HG03354 (cell line): ENCODE results near the gene ZNF385D.

Experiments used
- ATAC-seq: cut with Tn5 transposase; IDR thresholded peaks from one replicate; pipeline ENCODE4 v1.9.1; 2021; ENCODE audit warnings: mild to moderate bottlenecking; ENCODE audit not compliant: unreplicated experiment, poor library complexity, severe bottlenecking

Gene ZNF385D, protein sequence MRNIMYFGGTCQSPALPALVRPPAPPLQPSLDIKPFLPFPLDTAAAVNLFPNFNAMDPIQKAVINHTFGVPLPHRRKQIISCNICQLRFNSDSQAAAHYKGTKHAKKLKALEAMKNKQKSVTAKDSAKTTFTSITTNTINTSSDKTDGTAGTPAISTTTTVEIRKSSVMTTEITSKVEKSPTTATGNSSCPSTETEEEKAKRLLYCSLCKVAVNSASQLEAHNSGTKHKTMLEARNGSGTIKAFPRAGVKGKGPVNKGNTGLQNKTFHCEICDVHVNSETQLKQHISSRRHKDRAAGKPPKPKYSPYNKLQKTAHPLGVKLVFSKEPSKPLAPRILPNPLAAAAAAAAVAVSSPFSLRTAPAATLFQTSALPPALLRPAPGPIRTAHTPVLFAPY

DNA sequence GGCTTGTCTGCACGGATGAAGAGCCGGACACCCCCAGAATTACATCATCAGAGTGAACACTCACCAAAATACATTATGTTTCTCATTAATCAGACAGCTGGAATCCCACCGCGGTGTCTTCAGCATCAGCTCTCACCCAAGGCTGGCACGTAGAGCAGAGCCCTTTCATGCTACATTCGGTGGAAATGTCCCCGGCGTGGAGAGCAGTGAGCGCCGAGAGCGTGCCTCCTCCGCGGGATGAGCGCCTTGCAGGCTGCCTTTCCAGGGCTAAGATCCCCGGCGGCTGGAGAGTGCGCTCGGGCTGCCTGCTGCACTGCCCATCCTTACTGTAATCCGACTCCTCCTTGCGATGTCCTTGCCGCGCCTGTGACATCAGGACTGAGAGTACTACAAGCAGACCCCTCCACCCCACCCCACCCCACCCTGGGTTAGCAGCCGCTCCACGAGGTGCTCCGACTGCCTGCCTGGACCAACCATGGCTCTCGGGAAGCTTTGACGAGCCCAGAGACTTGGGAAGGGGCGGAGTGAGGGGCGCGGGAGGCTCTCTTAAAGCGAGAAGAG, at the start of gene ZNF385D:
Gene ZNF385D (minus strand): TSS at position 380 of the 561 bp plus-strand sequence. CDS start 294 bp downstream, at position 86.
- no peak for ATAC-seq

DNA sequence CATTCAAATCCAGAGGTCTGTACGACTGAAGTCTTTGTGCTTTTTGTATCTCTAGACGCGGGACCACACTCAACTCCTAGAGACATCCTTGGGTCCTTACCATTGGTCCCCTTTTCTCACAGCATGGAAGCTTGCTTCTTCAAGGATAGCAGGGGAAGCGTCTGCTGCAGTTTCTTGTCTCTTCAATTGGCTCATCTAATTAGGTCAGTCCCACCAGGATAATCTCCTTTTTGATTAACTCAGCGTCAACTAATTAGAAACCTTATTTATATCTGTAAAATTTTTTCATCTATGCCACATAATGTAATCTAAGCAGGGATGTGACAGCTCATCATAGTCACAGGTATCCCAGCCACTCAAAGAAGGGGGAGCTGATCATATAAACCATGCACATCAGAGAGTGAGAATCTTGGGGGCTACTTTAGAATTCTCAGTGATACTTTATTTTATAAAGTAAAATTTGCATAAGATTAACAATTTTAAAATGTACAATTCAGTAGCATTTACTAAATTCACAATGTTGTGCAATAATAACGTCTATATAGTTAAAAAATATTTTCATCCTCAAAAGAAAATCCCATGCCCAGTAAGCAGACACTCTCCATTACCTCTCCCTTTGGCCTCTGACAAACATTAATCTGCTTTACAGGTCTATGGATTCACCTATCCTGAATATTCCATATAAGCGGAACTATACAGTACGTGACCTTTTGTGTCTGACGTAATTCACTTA, 47.5 kb upstream of the ZNF385D start:
- ATAC-seq, result no peak

DNA sequence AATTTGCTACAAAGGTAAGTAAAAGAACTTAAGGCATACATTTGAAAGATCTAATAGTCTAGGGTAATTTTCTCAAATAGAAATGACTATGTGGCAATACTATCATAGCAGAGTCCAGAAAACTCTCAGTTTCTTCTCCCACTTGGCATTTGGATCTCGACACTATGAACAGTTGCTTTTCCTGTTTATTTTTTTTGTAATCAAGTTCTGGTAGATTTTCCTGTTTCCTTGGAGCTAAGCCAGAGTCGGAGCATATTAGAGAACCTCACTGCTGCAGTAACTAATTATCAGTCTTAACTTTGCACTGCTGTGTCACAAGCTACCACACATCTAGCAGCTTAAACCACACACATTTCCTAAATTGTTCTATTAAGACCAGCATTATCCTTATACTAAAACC, 44.9 kb upstream of the ZNF385D start:
- ATAC-seq, result no peak

DNA sequence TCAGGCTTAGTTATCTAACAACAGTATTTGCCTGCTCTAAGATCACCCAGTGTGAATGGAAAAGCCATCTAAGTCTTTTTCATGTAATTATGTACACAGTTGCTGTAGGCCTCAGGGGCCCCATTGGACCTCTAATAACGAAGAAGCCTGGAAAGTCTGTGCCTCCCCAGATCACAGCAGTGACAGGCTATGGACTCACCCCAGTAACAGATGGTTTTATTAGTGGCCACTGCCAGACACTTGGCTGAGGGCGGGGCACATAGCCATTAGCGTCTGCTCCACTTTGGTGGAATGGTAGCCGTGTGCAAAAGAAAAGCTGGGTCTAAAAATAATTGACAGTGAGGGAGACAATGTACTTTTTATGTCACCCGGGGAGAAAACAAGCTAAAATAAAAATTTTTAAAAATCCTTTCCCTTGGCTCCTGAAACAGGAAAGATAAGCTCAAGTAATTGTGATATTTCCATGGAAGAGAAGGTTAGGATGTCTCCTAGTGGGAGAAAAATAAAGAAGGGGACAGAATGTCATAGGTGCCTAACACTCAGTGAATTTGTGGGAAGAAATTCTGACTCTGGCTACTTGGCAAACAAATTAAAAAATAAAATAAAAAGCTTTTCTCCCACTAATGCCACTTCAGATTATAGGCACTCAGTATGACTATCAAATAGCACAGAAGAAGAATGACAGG, 44.3 kb upstream of the ZNF385D start:
- no peak for ATAC-seq

DNA sequence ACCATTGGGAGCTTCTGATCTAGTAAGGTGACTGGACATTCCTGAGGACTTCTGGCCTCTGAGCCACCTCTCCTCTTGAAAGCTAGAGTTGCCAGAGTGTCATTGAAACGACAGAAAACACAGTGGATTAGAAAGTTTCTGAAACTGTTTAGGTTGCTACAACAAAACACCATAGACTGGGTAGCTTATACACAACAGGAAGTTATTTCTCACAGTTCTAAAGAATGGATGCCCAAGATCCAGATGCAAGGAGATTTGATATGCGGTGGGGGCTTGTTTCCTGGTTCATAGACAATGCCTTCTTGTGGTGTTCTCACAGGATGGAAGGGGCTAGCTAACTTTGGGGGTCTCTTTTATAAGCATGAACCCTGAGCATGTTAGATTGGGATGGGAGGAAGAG, 43.3 kb upstream of the ZNF385D start:
- no peak for ATAC-seq

DNA sequence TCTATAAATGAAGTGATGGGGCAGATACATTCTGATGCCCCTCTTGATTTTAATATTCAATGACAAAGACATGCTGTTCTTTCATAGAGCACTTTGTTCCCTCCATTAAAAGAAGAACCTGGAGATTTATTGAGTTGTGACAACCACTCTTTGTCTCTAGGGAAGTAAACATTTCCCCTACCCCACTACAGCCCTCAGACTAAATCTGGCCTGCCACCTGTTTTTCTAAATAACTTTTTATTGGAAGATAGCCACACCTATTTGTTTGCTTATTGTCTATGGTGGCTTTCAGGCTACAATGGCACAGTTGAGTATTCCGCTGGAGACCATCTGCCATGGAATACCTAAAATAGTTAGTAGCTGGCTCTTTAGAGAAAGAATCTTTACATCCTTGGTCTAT, 41.2 kb upstream of the ZNF385D start:
- no peak for ATAC-seq

DNA sequence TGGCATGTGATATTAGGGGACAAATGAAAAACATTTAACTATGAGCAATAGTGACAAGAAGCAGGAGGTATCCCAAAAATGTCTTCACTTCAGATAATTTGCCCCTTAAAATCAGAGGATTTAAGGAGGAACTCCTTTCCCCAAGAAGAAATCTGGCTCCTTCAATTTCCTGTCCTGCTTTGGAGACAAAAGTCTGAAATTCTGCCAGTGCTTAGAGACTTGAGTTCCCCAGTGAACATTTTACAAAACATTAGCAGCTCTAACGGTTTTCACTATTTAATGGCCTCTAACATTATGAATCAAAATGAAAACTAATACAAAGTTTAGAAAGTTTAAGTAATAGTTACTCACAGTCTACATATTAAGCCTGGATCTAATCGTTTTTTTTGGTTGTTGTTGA, 40.3 kb upstream of the ZNF385D start:
- no peak for ATAC-seq

DNA sequence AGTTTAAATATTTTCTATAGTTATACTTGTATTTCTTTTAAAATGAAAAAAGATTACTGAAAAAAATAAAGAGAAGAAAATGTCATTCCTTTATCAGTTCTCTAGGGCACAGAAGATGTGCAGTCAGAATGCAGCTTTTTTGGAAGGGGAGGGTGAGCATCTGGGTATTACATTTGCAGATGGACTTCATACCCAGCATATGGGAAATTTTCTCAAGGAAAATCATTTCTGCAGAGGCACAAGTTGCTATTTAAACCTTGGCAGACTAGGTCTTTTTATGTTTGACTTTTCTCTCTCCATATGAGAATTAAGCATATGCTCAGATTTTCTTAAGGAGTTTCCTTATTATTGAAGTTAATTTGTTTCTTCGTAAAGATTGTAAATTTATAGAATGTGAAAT, 39.5 kb upstream of the ZNF385D start:
- ATAC-seq, result no peak

DNA sequence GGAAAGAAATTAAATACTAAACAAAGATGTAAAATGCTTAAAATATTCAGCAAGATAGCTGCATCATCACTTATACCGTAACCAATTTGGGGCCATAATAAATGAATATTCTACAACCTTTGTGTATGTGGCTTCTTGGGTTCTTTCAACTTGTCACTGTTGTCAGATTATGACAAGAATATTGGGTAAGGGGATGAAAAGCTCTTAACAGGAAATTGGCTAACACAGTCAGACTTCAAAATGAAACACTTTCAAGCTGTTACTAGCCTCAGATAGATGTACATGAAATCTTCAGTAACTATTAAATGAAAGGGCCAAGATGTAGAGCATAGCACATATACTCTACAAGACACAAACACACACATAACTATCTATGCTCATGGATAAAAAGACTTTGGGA, 38.7 kb upstream of the ZNF385D start:
- no peak for ATAC-seq

DNA sequence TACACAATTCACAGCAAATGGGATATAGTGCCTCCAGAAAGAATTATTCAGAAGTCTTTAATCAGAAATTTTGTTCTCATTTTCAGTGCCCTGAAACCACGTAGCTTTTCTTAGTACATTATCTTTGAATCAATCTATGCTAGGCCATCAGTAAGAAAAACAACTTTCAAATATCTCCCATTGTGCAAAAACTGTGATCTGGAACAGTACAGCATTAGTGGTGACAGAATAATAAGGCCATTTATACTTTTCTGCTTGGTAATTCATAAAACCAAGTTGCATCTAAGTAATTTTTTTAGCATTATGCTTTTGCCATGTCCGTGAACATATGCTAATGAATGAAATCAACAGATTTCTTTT, 35.4 kb upstream of the ZNF385D start:
- ATAC-seq, result no peak

DNA sequence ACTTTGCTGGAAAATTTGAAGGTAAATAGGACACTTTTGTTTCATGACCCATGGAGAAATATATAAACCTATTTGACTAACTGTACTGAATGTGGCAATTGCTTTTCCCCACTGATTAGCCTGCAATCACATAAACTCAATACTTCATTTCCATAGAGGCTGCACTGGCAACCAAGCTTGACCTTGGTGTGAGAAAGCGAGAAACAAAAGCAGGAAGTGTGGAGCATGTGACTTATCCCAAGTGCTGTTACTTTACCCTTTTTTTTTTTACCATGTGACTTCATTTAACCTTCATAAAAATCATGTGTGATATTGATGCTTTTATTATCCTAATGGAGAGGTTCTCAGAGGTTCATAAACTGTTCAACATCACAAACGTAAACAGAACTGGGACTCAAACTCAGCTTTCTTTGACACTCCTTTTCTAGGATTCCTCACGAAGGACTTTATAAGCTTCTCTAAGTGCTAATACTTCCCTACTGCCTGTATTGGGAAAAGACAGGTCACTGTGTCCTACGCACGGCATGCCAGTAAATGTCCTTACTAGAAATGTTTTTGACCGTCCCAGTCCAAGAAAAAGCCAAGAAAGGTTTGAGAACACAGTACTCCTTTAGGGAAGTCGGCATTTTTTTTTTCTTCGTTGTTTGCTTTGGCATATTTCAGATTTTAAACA, 34.9 kb upstream of the ZNF385D start:
- no peak for ATAC-seq

DNA sequence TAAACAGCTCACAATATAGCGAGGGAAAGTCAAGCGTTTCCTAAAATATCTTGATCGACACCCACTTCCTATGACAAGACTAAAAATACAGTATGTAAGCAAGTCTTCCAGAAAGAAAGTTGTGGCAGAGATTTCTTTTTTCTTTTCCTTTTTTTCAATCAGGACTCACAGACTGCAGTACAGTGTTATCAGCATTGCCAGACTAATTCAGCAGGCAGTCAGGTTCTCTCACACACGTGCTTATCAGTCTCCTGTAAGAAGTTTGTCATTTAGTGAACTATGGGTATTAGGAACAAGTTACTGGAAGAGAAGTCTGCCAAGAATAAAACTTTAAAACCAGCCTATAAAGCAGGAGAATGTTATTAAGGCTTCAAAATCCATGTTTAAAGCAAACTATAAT, 32.8 kb upstream of the ZNF385D start:
- no peak for ATAC-seq

DNA sequence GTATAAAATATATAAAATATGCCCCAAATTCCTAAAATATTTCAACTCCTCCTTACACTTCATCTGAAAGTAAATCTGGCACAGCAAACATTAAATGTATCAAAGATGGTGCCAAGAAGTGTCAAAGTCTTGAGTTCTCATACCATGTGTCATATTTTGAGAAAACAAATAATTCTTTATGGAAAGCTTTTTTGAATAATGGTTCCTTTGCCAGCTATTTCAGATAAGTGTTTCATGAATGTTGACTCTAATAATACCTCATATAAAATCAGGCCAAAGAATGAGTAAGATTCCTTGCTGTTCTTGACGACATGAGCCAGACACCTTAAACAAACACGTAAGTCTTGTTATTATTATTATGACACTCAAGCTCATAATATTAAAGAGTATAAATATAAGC, 30.3 kb upstream of the ZNF385D start:
- no peak for ATAC-seq

DNA sequence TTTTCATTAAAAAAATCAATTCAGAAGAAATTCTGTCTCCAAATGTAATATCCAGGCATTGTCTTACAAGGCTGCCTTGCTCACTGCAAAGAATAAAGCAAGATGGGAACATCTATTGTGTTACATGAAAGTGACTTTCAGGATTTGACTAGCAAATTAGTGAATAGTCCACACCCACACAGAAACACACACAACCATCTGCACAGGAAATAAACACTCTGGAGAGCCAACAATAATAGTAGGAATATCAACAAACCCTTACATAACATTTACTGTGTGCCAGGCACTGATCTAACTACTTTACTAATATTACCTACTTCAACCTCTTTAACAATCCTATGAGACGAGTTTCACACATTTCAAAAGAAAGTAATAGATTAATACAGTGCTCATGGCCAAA, 28.9 kb upstream of the ZNF385D start:
- ATAC-seq, result no peak

DNA sequence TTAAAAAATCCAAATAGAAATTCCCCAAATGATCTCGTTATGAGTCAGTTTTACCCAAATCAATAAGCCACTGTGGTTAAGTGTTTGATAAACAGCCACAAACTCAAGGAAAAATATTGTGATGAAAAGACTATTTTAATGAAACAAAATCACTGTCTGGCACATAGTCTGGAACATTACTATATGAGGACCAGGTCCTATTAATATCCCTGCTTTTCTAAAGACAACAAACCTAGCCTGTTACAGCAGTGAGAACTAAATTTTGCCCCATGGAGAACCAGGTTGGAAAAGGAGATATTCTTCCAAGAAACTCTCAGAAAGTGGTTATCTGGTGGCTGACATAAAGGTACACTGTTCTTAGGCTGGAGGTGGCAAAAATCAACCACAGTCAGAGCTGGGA, 27.7 kb upstream of the ZNF385D start:
- ATAC-seq, result no peak

DNA sequence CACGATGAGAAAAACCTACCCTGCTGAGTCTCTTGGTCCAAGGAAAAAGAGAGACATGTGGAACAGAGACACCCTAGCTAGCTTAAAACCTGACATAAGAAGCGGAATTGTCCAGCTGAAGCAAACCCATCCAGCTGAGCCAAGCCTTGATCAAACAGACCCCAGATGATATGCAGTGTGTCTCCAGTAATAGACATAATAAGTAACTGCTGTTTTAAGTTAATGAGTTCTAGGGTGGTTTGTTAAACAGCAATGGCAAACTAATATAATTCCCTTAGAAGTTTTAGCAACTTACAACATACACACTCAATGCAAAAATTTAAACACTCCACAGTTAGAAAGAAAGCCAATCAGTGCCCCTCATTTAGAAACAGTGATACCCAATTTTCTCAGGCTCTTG, 26.8 kb upstream of the ZNF385D start:
- no peak for ATAC-seq

DNA sequence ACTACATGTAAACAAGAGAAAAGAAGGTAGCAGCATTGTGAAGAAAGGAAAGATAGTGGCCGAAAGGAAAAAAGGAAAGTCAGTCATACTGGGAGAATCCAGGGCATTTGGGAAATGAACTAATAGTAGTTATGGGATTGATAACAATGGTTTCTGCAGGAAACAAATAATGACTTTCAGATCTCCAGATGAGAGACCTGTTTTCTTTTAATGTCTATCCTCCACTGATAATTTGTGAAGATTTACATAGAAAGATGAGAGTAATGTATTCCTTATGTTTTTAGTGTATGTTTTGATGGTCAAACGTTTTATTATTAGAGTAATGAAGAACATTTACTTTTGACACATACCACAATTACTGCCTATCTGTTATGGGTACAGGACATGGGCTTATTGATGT, 15.0 kb upstream of the ZNF385D start:
- ATAC-seq, result no peak

DNA sequence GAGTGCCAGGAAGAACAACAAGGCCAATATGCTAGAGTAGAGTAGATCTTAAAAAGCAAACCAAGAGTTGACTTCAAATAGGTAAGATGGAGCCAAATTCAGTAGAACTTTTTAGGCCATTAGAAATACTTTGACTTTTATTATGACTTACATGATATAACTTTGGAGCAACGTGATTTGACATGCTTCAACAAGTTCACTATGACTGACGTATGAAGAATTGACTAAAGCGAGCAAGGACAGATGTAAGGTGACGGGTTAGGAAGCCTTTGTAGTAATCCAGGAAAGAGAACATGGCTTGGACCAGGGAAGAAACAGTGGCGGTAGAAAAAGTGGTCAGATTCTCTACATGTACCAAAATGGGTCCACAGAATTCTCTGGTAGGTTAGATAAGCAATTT, 4.9 kb upstream of the ZNF385D start:
- ATAC-seq, result no peak

DNA sequence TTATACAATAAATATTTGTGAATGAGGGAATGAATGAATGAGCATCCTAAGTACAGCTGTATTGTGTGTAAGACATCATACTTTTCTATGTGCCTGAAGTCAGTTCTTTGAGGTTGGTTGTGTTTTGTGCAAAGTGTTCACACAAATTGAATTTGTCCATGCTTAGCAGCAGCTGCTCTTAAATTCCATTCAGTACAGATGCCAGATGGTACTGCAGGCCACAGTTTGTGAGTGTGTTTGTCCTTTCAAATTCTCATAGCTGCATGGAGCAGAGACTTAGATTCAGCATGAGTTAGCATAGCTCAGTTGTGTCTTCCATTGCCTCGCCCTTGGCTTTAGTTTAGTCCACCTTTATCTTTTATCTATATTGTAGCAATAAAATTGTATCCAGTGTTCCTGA, 3.8 kb upstream of the ZNF385D start:
- ATAC-seq, result no peak

DNA sequence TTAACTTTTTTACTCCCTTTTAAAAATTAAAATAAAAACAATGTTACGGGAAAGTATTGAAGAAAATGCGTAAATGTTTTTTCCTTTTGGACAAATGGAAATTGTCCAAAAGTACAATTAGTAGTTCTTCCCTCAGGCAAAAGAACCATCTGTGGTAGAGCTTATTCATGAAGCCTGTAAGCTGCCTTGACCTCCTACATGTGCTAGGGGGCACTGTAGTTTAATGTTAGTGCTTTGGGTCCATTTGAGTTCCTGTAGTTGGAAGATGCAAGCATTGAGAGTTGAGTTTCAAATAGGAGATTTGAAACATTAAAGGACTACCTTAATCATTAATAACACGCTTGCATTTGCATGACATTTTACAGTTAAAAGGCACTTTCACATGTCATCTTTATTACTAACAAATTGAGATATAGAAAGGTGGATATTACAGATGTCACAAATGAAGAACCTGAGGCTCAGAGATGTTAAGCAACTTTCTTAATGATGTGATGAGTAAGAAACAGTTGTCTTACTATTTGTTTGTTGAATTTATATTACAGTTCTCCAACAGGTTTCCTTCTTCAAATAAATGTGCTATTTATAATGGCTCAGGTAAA, 1.8 kb upstream of the ZNF385D start:
- ATAC-seq, result no peak
